ENCODE results near the gene IL2RA. TPM values are rescaled to one million over a fixed set of nuclear protein-coding genes. Genes with fewer than 3 reads are reported as not detected.

Gene IL2RA
- total RNA-seq, 2 donors from 2014 or later, result not detected

- DNase-seq, result no peak
- Histone ChIP-seq H3K4me3 (ENCODE audit: low read length) (no peak overlapping the region), H3K36me3 (ENCODE audit: control insufficient read depth, insufficient read depth, low read length) (no peaks in the 10 kb centered on the region), H3K27me3 (ENCODE audit: control insufficient read depth, insufficient read depth, low read length, poor library complexity, severe bottlenecking) (no peaks in the 10 kb centered on the region), H3K4me1 (ENCODE audit: control insufficient read depth, insufficient read depth, low read length) (peaks cover 4% of the 10 kb centered on the region), H3K9me3 (ENCODE audit: control insufficient read depth, low read length) (peaks cover 19% of the 10 kb centered on the region), H3K9ac (ENCODE audit: extremely low read depth, low read length, poor library complexity, severe bottlenecking) (no peak overlapping the region), H3K27ac (ENCODE audit: low read depth, low read length) (no peak overlapping the region)
- Mint-ChIP-seq H3K36me3 (ENCODE audit: low read depth) (no peaks in the 10 kb centered on the region), H3K9me3 (peaks cover 13% of the 10 kb centered on the region), H3K27me3 (ENCODE audit: insufficient read depth) (peaks cover 3% of the 10 kb centered on the region), H3K4me3 (no peak overlapping the region), H3K4me1 (peaks cover 5% of the 10 kb centered on the region), H3K27ac (no peak overlapping the region)
- no peak for TF ChIP-seq CTCF (conservative IDR thresholded peaks at IDR 0.05)
- WGBS, 2 experiments (ENCODE audit: insufficient coverage in 1 of 2, insufficient read length in 1 of 2), result 81 to 99% methylated on average over 3 to 6 of the region's 7 CpGs
Observed at GRCh38 chr10:6030217-6030616, 31.9 kb downstream of the IL2RA start.

- H3K9ac ChIP-seq (ENCODE audit: extremely low read depth, low read length, poor library complexity, severe bottlenecking), result no peak overlapping the region
- H3K4me1 Mint-ChIP-seq, result no peaks in the 10 kb centered on the region
- H3K4me3 Mint-ChIP-seq, result no peak overlapping the region
- no peak for DNase-seq
- H3K36me3 ChIP-seq (ENCODE audit: control insufficient read depth, insufficient read depth, low read length), result no peaks in the 10 kb centered on the region
- H3K9me3 ChIP-seq (ENCODE audit: control insufficient read depth, low read length), result peaks cover 19% of the 10 kb centered on the region
- peaks cover 3% of the 10 kb centered on the region for H3K27me3 Mint-ChIP-seq (ENCODE audit: insufficient read depth)
- TF ChIP-seq CTCF (conservative IDR thresholded peaks at IDR 0.05), result no peak
- H3K36me3 Mint-ChIP-seq (ENCODE audit: low read depth), result no peaks in the 10 kb centered on the region
- no peak overlapping the region for H3K4me3 ChIP-seq (ENCODE audit: low read length)
- no peak overlapping the region for H3K27ac ChIP-seq (ENCODE audit: low read depth, low read length)
- WGBS, 2 experiments (ENCODE audit: insufficient coverage in 1 of 2, insufficient read length in 1 of 2), result 72 to 91% methylated on average over 2 to 6 of the region's 6 CpGs
- H3K27me3 ChIP-seq (ENCODE audit: control insufficient read depth, insufficient read depth, low read length, poor library complexity, severe bottlenecking), result no peaks in the 10 kb centered on the region
- peaks cover 13% of the 10 kb centered on the region for H3K9me3 Mint-ChIP-seq
- H3K4me1 ChIP-seq (ENCODE audit: control insufficient read depth, insufficient read depth, low read length), result no peaks in the 10 kb centered on the region
- no peak overlapping the region for H3K27ac Mint-ChIP-seq
Observed at GRCh38 chr10:6027929-6028328, 34.2 kb downstream of the IL2RA start.

- Histone ChIP-seq H3K27ac (ENCODE audit: low read depth, low read length) (no peak overlapping the region), H3K9ac (ENCODE audit: extremely low read depth, low read length, poor library complexity, severe bottlenecking) (no peak overlapping the region), H3K36me3 (ENCODE audit: control insufficient read depth, insufficient read depth, low read length) (no peaks in the 10 kb centered on the region), H3K4me3 (ENCODE audit: low read length) (no peak overlapping the region), H3K9me3 (ENCODE audit: control insufficient read depth, low read length) (peaks cover 12% of the 10 kb centered on the region), H3K27me3 (ENCODE audit: control insufficient read depth, insufficient read depth, low read length, poor library complexity, severe bottlenecking) (no peaks in the 10 kb centered on the region), H3K4me1 (ENCODE audit: control insufficient read depth, insufficient read depth, low read length) (no peaks in the 10 kb centered on the region)
- WGBS, 2 experiments (ENCODE audit: insufficient coverage in 1 of 2, insufficient read length in 1 of 2), result 87 to 91% methylated on average over 6 of the region's 6 CpGs
- H3K27me3 Mint-ChIP-seq (ENCODE audit: insufficient read depth), result peaks cover 3% of the 10 kb centered on the region
- H3K27ac Mint-ChIP-seq, result no peak overlapping the region
- TF ChIP-seq CTCF (conservative IDR thresholded peaks at IDR 0.05), result no peak
- no peak for DNase-seq
- no peaks in the 10 kb centered on the region for H3K36me3 Mint-ChIP-seq (ENCODE audit: low read depth)
- H3K4me3 Mint-ChIP-seq, result no peak overlapping the region
- H3K9me3 Mint-ChIP-seq, result peaks cover 9% of the 10 kb centered on the region
- H3K4me1 Mint-ChIP-seq, result no peaks in the 10 kb centered on the region
Observed at GRCh38 chr10:6025683-6026255, 36.4 kb downstream of the IL2RA start.

Data from endodermal cell (in vitro differentiated cells).